H7 (cell line): ENCODE results near the gene ZNF586. TPM values are rescaled to one million over a fixed set of nuclear protein-coding genes. Genes with fewer than 3 reads are reported as not detected.
"Not testable (repeated sequence)": the region's sequence is repeated elsewhere in the genome, so short reads cannot be mapped to it uniquely, and the experiment has no call there.

ENCODE experiments used
- DNase-seq: peaks from one replicate; pipeline ENCODE4 v3.0.0; 2012
- H3K27me3 ChIP-seq: 2 replicates; pipeline ENCODE4 v1.6.0; 2011; ENCODE audit warnings: mild to moderate bottlenecking, low read length; ENCODE audit not compliant: control insufficient read depth, insufficient read depth
- H3K36me3 ChIP-seq: replicated peaks from 2 replicates; pipeline ENCODE4 v1.5.1; 2011; ENCODE audit warnings: low read length; ENCODE audit not compliant: control insufficient read depth, insufficient read depth
- H3K4me3 ChIP-seq: 2 replicates; pipeline ENCODE4 v1.5.1; 2011; ENCODE audit warnings: low read depth, mild to moderate bottlenecking, control low read depth, low read length, moderate library complexity; ENCODE audit not compliant: insufficient read depth
- total RNA-seq: library from RNA; depleted of rRNA; stranded (reverse); fragments of >200 nt; shearing (Covaris generic); gene quantifications from 2 replicates; pipeline ENCODE4 v1.2.3, GENCODE V29; 2014; rRNA removed

ZNF586 gene
- total RNA-seq: 13.4 and 15.4 TPM in 2 replicates

- H3K4me3 ChIP-seq: peak within 1 kb of the TSS; percentile 87
- peak; percentile 96 for DNase-seq
- no peaks in the 10 kb centered on the region for H3K27me3 ChIP-seq
- peaks cover 1% of the 10 kb centered on the region for H3K36me3 ChIP-seq
Measured at GRCh38 chr19:57769345-57770131, at the start of gene ZNF586. Gene ZNF586, plus strand, starts transcription at chr19:57769676. Its CDS starts 167 bp downstream, at chr19:57769843.

DNA sequence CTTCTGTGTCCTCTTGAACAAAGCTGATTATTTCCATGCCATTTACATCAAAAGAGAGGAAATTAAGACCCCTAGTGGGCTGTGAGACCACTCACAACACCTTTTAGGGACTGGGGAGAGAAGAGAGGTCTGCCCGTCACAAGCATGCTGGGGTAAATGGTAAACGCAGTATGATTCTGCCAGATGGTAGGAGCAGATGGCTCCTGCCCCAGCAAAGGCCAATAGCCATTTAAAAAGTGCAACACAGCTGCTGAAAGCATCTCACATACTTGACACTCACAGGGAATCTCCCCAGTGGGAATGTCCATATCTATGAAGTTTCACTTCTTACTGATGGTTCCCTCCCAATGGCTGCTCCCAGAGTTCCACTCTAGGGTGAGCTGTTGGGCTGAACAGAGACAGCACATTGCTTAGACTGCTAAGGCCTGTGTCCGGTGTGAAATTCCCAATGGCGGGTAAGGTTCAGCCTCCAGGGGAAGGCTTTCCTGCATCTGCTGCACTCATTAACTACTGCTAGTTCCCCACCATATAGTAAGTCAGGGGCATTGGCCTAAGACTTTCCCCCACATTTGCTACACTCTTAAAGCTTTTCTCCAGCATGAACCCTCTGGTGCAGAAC lies 49.5 kb upstream of the ZNF586 start:
- H3K36me3 ChIP-seq: peaks cover 24% of the 10 kb centered on the region
- no peak overlapping the region for H3K4me3 ChIP-seq
- no peak for DNase-seq
- H3K27me3 ChIP-seq: no peaks in the 10 kb centered on the region

DNA sequence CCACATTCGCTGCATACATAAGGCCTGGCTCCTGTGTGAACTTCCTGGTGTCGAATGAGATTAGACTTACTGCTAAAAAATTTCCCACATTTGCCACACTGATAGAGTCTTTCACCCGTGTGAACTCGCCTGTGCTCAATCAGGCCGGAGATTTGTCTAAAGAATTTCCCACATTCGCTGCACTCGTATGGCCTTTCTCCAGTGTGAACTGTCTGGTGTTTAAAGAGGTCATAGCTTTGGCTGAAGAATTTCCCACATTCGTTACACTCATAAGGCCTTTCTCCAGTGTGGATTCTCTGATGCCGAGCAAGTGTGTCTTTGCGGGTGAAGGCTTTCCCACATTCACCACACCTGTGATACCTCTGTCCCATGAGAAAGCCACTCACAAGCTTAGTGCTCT lies 48.6 kb upstream of the ZNF586 start:
- Histone ChIP-seq H3K36me3 (peaks cover 24% of the 10 kb centered on the region), H3K4me3 (no peak overlapping the region), H3K27me3 (no peaks in the 10 kb centered on the region)
- DNase-seq: no peak

DNA sequence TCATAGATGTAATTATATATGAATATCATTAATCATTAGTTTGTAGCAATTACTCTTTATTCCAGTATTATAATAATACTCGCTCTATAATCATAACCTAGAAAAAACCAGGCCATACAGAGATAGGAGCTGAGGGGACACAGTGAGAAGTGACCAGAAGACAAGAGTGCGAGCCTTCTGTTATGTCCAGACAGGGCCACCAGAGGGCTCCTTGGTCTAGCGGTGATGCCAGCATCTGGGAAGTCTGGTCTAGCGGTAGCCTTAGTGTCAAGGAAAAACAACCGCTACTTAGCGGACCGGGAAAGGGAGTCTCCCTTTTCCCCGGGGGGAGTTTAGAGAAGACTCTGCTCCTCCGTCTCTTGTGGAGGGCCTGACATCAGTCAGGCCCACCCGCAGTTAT lies 31.2 kb upstream of the ZNF586 start:
- H3K4me3 ChIP-seq, DNase-seq, H3K27me3 ChIP-seq, H3K36me3 ChIP-seq: not testable (repeated sequence)

DNA sequence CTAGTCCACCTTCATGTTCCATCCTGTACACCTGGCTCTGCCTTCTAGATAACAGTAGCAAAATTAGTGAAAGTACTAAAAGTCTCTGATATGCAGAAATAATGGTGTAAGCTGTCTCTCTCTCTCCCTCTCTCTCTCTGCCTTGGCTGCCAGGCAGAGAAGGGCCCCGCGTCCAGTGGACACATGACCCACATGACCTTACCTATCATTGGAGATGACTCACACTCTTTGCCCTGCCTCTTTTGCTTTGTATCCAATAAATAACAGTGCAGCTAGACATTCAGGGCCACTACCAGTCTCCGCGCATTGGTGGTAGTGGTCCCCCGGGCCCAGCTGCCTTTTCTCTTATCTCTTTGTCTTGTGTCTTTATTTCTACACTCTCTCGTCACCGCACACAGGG lies 30.7 kb upstream of the ZNF586 start:
- DNase-seq, H3K4me3 ChIP-seq, H3K36me3 ChIP-seq, H3K27me3 ChIP-seq: not testable (repeated sequence)

DNA sequence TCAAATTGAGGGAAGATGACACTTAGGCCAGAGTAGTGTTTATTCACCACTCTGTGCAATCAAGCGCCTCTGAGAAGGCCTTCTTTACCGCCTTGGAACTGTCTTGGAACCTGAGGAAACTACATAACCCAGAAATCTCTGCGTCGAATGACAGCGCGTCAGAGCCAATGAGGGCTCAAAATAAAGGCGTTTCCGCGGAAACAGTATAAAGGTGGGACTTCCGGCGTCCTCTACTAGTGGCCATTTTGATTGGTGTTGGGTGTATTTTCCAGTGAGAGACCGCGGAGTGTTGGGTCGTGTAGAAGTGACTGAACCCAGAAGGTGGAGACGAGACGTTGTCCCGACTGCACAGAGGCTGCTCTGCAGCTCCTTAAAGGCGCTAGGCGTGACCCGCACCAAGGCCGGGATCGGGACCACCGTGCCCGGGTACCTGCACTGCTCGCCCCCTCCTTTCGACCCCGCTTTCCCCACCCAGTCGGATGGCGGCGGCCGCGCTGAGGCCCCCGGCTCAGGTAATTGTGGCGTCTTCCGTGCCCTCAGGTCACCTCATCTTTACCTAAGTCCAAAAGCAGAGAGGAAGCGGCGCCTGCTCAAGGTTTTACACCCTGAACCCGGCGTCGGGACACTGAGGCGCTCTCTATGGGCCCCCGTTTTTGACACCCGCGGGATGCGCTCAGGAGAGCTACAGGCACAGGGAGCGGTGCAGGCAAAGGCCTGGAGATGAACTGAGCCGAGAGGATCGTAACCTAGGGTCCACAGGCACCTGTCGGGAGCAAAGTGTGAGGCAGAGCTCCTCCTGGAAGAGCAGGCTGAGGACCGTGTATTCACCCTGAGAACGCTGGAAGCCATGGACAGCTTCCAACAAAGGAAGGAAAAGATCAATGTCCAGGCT lies 22.6 kb upstream of the ZNF586 start, which contains the start of gene ZNF776:
Gene ZNF776 (plus strand): TSS at position 236 of the 892 bp plus-strand sequence. CDS start 244 bp downstream, at position 480.
- Histone ChIP-seq H3K4me3 (peak within 1 kb of the TSS; percentile 92), H3K27me3 (no peaks in the 10 kb centered on the region), H3K36me3 (peaks cover 5% of the 10 kb centered on the region)
- peak; percentile 92 for DNase-seq

DNA sequence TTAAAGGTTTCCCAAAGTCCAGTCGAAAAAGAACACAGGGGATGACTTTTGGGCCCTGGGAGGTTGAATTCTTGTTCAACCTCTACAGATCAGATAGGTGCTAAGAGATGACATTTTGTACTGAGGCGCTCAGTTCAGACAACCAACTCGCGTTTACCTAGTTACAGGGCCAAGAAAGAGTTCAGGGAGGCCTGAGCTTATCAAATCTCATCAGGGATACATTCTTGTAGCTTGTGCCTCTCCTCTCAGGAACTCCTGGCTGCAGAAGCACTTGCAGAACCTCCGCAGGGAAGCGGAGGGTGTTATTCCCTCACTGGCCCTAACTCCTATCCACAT lies 22.0 kb upstream of the ZNF586 start:
- H3K4me3 ChIP-seq: peak overlapping the region; percentile 92
- peaks cover 8% of the 10 kb centered on the region for H3K36me3 ChIP-seq
- H3K27me3 ChIP-seq: no peaks in the 10 kb centered on the region
- no peak for DNase-seq

DNA sequence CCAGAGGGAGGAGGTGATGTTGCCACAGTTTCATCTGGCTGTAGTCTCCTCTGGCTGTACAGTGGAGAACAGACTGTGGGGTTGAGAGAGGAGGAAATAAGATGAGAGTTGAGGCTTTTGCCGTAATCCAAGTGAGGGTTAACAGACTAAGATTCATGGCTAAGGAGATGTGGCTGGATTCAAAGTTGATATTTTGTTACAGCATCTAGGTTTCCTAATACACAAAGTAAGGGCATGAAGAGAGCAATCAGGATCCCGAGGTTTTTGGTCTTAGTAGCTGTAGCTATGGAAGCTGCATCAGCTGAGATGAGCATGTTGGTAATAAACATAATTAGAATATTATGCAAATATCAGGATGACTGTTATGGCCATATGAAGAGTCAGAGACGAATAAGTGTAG lies 21.4 kb upstream of the ZNF586 start:
- DNase-seq: no peak
- H3K27me3 ChIP-seq: no peaks in the 10 kb centered on the region
- H3K36me3 ChIP-seq: peaks cover 13% of the 10 kb centered on the region
- H3K4me3 ChIP-seq: no peak overlapping the region

DNA sequence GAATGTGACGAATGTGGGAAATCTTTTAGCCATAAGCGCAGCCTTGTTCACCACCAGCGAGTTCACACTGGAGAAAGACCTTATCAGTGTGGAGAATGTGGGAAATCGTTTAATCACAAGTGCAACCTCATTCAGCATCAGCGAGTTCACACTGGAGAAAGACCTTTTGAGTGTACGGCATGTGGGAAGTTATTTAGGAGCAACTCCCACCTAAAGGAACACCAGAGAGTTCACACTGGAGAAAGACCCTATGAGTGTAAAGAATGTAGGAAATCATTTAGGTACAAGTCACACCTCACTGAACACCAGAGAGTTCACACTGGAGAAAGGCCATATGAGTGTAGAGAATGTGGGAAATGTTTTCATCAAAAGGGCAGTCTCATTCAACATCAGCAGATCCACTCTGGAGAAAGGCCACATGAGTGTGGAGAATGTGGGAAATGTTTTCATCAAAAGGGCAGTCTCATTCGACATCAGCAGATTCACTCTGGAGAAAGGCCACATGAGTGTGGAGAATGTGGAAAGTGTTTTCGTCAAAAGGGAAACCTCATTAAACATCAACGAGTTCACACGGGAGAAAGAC lies 15.3 kb upstream of the ZNF586 start:
- DNase-seq: no peak
- no peak overlapping the region for H3K4me3 ChIP-seq
- peaks cover 36% of the 10 kb centered on the region for H3K36me3 ChIP-seq
- no peaks in the 10 kb centered on the region for H3K27me3 ChIP-seq

DNA sequence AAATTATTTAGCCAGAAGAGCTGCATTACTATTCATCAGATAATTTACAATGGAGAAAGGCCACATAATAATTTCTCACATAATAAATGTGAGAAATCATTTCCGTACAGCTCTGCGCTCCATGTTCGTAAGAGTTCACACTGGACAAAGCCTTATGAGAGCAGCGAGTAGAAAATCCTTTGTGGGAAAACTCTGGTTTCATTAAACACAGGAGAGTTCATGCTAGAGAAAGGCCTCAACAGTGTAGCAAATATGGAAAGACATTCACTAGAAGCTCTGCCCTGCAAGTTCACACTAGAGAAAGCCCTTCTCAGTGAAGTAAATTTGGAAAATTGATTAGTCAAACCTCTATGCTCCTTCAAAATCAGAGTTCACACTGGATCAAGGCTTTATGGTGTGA lies 14.4 kb upstream of the ZNF586 start:
- peaks cover 39% of the 10 kb centered on the region for H3K36me3 ChIP-seq
- DNase-seq: no peak

DNA sequence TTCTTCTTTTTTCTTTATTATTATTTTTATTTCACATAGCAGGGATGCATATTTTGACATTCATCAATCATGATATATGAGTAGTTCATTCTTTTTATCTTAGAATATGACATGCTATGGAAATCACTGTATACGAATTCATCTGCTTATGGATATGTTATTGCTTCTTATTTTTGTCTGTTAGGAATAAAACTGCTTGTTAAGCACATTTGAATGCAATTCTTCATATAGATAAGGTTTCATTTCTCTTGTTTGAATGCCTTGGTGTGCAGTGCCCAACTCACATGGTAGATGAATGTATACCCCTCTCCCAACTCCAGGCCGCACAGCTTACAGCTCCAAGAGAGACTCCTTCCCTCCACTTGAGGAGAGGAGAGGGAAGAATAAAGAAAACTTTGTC lies 11.5 kb upstream of the ZNF586 start:
- Histone ChIP-seq H3K27me3 (no peaks in the 10 kb centered on the region), H3K4me3 (no peak overlapping the region), H3K36me3 (peaks cover 27% of the 10 kb centered on the region)
- no peak for DNase-seq

More for the DNA sequence above, 14.4 kb upstream of the ZNF586 start:
- no peaks in the 10 kb centered on the region for H3K27me3 ChIP-seq
- H3K4me3 ChIP-seq: no peak overlapping the region

DNA sequence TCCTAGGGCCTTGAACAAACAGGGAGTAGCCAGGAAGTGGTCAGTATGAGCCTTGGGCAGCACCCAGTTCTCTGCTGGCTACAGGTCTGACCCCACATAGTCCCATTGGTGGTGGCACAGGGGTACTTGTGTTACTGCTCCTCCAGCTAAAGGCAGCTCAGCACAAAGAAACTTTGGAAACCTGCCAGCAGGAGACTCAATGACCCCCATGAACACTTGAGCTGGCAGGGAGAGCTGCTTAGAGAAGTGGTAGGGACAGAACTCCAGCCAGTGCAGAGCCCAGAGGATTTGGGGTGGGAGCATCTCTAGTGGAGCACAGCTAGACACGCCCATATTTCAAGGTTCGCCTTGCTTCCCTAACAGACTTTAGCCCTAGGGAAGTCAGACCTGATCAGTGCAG lies 10.4 kb upstream of the ZNF586 start:
- Histone ChIP-seq H3K27me3 (no peaks in the 10 kb centered on the region), H3K4me3 (no peak overlapping the region), H3K36me3 (peaks cover 18% of the 10 kb centered on the region)
- DNase-seq: no peak

DNA sequence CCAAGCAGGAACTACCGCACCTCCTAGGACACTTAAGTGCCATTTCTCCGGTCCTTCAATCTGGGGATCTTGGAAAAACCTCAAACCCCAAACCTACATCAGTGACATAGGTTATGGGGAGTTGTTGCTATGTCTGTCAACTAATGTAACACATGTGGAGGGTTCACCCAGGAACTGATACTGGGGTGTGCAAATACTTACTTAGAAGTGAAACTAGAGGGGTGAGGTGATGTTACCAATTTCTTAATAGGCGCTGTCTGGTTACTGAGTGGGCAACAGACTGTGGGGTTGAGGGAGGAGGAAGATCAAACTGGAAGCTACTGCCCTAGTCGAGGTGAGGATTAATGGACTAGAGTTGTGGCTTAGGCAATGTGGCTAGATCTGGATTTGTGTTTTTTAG lies 1.9 kb downstream of the ZNF586 start:
- peaks cover 3% of the 10 kb centered on the region for H3K36me3 ChIP-seq
- no peaks in the 10 kb centered on the region for H3K27me3 ChIP-seq
- H3K4me3 ChIP-seq: no peak overlapping the region
- DNase-seq: no peak

- no peak overlapping the region for H3K4me3 ChIP-seq
- peaks cover 7% of the 10 kb centered on the region for H3K36me3 ChIP-seq
- no peak for DNase-seq
Measured at GRCh38 chr19:57773488-57773887, 4.0 kb downstream of the ZNF586 start.

More at GRCh38 chr19:57773488-57773887, 4.0 kb downstream of the ZNF586 start:
- no peaks in the 10 kb centered on the region for H3K27me3 ChIP-seq
